ENCODE results near the gene CEP68. TPM values are rescaled to one million over a fixed set of nuclear protein-coding genes. Genes with fewer than 3 reads are reported as not detected.

The CEP68 gene
- polyA plus RNA-seq, 3 donors = 30.6 to 31.6 (median 30.7) TPM

- no peak for DNase-seq (ENCODE audit: low read depth in 3 of 3, low spot score in 2 of 3)
These were observed 598 bp upstream of the CEP68 start for GRCh38 chr2:65055422-65056214.

- DNase-seq (ENCODE audit: low read depth in 3 of 3, low spot score in 2 of 3) = no peak
These were observed 799 bp downstream of the CEP68 start for GRCh38 chr2:65057054-65057375.

- no peak for DNase-seq (ENCODE audit: low read depth in 3 of 3, low spot score in 2 of 3)
These were observed 1.3 kb downstream of the CEP68 start for GRCh38 chr2:65057391-65058052.

- no peak for DNase-seq (ENCODE audit: low read depth in 3 of 3, low spot score in 2 of 3)
These were observed 2.9 kb downstream of the CEP68 start for GRCh38 chr2:65059071-65059470.

GRCh38 chr2:65061146-65061909 lies 5.1 kb downstream of the CEP68 start:
- no peak for DNase-seq (ENCODE audit: low read depth in 3 of 3, low spot score in 2 of 3)

- DNase-seq (ENCODE audit: low read depth in 3 of 3, low spot score in 2 of 3) = no peak
These were observed 5.7 kb downstream of the CEP68 start for GRCh38 chr2:65061910-65062339.

- no peak for DNase-seq (ENCODE audit: low read depth in 3 of 3, low spot score in 2 of 3)
These were observed 6.9 kb downstream of the CEP68 start for GRCh38 chr2:65062843-65063825.

GRCh38 chr2:65064728-65065552 lies 8.7 kb downstream of the CEP68 start:
- DNase-seq (ENCODE audit: low read depth in 3 of 3, low spot score in 2 of 3) = no peak

GRCh38 chr2:65067806-65068553 lies 11.8 kb downstream of the CEP68 start:
- no peak for DNase-seq (ENCODE audit: low read depth in 3 of 3, low spot score in 2 of 3)

- no peak for DNase-seq (ENCODE audit: low read depth in 3 of 3, low spot score in 2 of 3)
These were observed 13.2 kb downstream of the CEP68 start for GRCh38 chr2:65069439-65069824.

- no peak for DNase-seq (ENCODE audit: low read depth in 3 of 3, low spot score in 2 of 3)
These were observed 14.1 kb downstream of the CEP68 start for GRCh38 chr2:65070172-65070830.

GRCh38 chr2:65070856-65071255 lies 14.6 kb downstream of the CEP68 start:
- no peak for DNase-seq (ENCODE audit: low read depth in 3 of 3, low spot score in 2 of 3)

GRCh38 chr2:65071499-65072180 lies 15.4 kb downstream of the CEP68 start:
- no peak for DNase-seq (ENCODE audit: low read depth in 3 of 3, low spot score in 2 of 3)

GRCh38 chr2:65072181-65072970 lies 16.2 kb downstream of the CEP68 start:
- DNase-seq (ENCODE audit: low read depth in 3 of 3, low spot score in 2 of 3) = no peak

GRCh38 chr2:65073879-65074565 lies 17.8 kb downstream of the CEP68 start:
- no peak for DNase-seq (ENCODE audit: low read depth in 3 of 3, low spot score in 2 of 3)

- no peak for DNase-seq (ENCODE audit: low read depth in 3 of 3, low spot score in 2 of 3)
These were observed 19.0 kb downstream of the CEP68 start for GRCh38 chr2:65075176-65075575.
